HepG2 (cell line): Measurements from ENCODE around the gene ZFPL1. TPM values are rescaled to one million over a fixed set of nuclear protein-coding genes. Genes with fewer than 3 reads are reported as not detected.

Source experiments
- BORCS8-MEF2B ChIP-seq: sonication (generic); formaldehyde crosslinking; IDR thresholded peaks from 2 replicates; pipeline ENCODE4 v1.8.0; 2022; ENCODE audit warnings: mild to moderate bottlenecking, missing genetic modification reagents
- FOXJ3 ChIP-seq: sonication (generic); formaldehyde crosslinking; IDR thresholded peaks from 2 replicates; pipeline ENCODE4 v1.4.0; 2020; ENCODE audit warnings: missing genetic modification reagents, mild to moderate bottlenecking, borderline replicate concordance
- HDAC1 ChIP-seq: sonication (generic); formaldehyde crosslinking; IDR thresholded peaks from 2 replicates; pipeline ENCODE4 v1.5.1; 2020; ENCODE audit warnings: mild to moderate bottlenecking, missing genetic modification reagents
- HHEX ChIP-seq: IDR thresholded peaks from 2 replicates; pipeline ENCODE4 v1.6.1; 2016; ENCODE audit warnings: control low read depth
- HOXA5 ChIP-seq: sonication (generic); formaldehyde crosslinking; IDR thresholded peaks from 2 replicates; pipeline ENCODE4 v1.4.0; 2020; ENCODE audit warnings: missing genetic modification reagents
- KDM1A ChIP-seq: IDR thresholded peaks from 2 replicates; pipeline ENCODE4 v1.6.1; 2016; ENCODE audit warnings: missing compliant biosample characterization
- NCOA5 ChIP-seq: sonication (generic); formaldehyde crosslinking; IDR thresholded peaks from 2 replicates; pipeline ENCODE4 v1.4.0; 2020; ENCODE audit warnings: missing genetic modification reagents
- NR2F6 ChIP-seq, 2 experiments: IDR thresholded peaks; 2 replicates each; pipeline ENCODE4 v1.6.1; 2016; ENCODE audit warnings: antibody characterized with exemption in 1 of 2, mild to moderate bottlenecking in 1 of 2
- SSRP1 ChIP-seq: IDR thresholded peaks from 2 replicates; pipeline ENCODE4 v1.6.1; 2016; ENCODE audit warnings: control low read depth
- TBX3 ChIP-seq: fragments of 450-650 bp; IDR thresholded peaks from 2 replicates; pipeline ENCODE4 v1.6.1; 2017; ENCODE audit warnings: antibody characterized with exemption, mild to moderate bottlenecking, inconsistent platforms, borderline replicate concordance
- ZNF138 ChIP-seq: sonication (generic); formaldehyde crosslinking; IDR thresholded peaks from 2 replicates; pipeline ENCODE4 v1.5.0; 2020; ENCODE audit warnings: mild to moderate bottlenecking, low read depth, missing genetic modification reagents
- ZNF230 ChIP-seq: sonication (generic); formaldehyde crosslinking; IDR thresholded peaks from 2 replicates; pipeline ENCODE4 v1.4.0; 2020; ENCODE audit warnings: mild to moderate bottlenecking, missing genetic modification reagents
- ZNF44 ChIP-seq: sonication (generic); formaldehyde crosslinking; IDR thresholded peaks from 2 replicates; pipeline ENCODE4 v1.5.1; 2020; ENCODE audit warnings: mild to moderate bottlenecking, missing genetic modification reagents
- ZNF510 ChIP-seq: sonication (generic); formaldehyde crosslinking; IDR thresholded peaks from 2 replicates; pipeline ENCODE4 v1.4.0; 2020; ENCODE audit warnings: low read depth, mild to moderate bottlenecking, missing genetic modification reagents
- ZNF891 ChIP-seq: sonication (generic); formaldehyde crosslinking; IDR thresholded peaks from 2 replicates; pipeline ENCODE4 v1.5.0; 2020; ENCODE audit warnings: mild to moderate bottlenecking, missing genetic modification reagents
- polyA plus RNA-seq, 8 experiments: library from polyadenylated mRNA; depleted of rRNA in 3 of 8; stranded (reverse) in 7 of 8; unstranded in 1 of 8; fragments of >200 nt; fragmentation: Illumina TruSeq in 4 of 8; extraction: Trizol in 4 of 8; gene quantifications; 2 replicates each; pipeline versions ENCODE4 v1.2.1 to v1.2.3, GENCODE V29; 2011 to 2016; ENCODE audit warnings: low read depth in 4 of 8, missing spikeins in 1 of 8, mixed read lengths in 1 of 8; ENCODE audit not compliant: insufficient read depth in 1 of 8
- total RNA-seq, 5 experiments: library from RNA; depleted of rRNA; stranded (reverse); fragments of >200 nt; fragmentation: Illumina TruSeq; extraction: Trizol; gene quantifications; 2 replicates each; pipeline ENCODE4 v1.2.3, GENCODE V29; 2016; ENCODE audit warnings: low read depth in 1 of 5
- TF ChIP-seq, protein P1 (sequence below): sonication (generic); formaldehyde crosslinking; IDR thresholded peaks from 2 replicates; pipeline ENCODE4 v1.9.0; 2022; ENCODE audit warnings: missing genetic modification reagents, mild to moderate bottlenecking, borderline replicate concordance
- TF ChIP-seq, protein P2 (sequence below): IDR thresholded peaks from 2 replicates; pipeline ENCODE4 v1.6.1; 2016; ENCODE audit warnings: control low read depth
- TF ChIP-seq, protein P3 (sequence below): sonication (generic); formaldehyde crosslinking; IDR thresholded peaks from 2 replicates; pipeline ENCODE4 v1.4.0; 2020; ENCODE audit warnings: mild to moderate bottlenecking, missing genetic modification reagents
- TF ChIP-seq, protein P4 (sequence below): IDR thresholded peaks from 2 replicates; pipeline ENCODE4 v1.6.1; 2016; ENCODE audit warnings: low read depth, borderline replicate concordance
- TF ChIP-seq, protein P5 (sequence below): sonication (generic); formaldehyde crosslinking; IDR thresholded peaks from 2 replicates; pipeline ENCODE4 v1.5.0; 2020; ENCODE audit warnings: missing genetic modification reagents

The ZFPL1 gene
- total and polyA plus RNA-seq, 2 of the 13 experiments (the other 11 are each of a cell fraction or from before 2014, with no cell fraction given), result 32.2 to 56.0 TPM

DNA sequence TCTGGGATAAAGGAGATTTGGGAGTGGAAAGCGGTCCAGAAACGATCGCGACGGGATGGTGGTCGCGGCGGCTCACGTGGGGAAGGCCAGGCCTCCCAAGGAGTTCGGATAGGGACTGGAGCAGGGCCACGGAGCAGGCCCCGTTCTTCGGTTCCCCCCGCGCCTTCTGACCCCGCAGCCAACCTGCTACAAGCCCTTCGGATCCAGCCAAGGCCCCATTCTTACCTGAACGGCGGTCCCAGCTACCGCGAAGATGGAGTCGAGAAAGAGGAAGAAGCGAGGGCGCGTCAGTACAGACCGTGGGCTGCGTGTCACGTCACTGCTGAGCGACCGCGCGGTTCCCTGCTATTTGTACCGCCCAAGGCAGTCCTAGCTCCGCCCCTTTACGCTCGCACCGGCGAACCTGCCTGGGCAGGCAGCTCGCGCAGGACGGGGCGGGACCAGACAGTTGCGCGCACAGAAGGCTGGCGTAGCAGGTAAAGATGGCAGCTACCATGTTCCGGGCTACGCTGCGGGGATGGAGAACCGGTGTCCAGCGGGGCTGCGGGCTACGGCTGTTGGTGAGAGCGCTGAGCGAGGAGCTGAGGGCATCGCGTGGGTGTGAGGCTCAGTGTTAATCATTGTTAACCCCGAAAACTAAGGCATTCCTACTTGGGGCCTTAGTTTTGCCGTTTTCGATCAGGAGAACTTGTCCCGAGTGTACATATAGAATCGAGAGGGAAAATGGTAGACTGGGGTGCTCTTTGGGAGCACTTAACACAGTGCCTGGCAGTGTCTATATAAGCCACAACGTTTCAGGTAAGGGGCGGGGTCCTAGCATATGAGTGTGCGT is 38.1 kb downstream of the ZFPL1 start, which contains the start of the genes FAU and MRPL49 (continued):
- TF ChIP-seq HDAC1 (CRISPR knock-in tag) (peak; percentile 89), NCOA5 (no peak), ZNF891 (CRISPR knock-in tag) (0 out of 2 replicates have a peak, but pooled peaks have one; percentile 22), ZNF44 (no peak), NR2F6 (IDR thresholded peaks at IDR 0.05) (no peak), NR2F6 (CRISPR knock-in tag; IDR thresholded peaks at IDR 0.05) (no peak), TBX3 (no peak), FOXJ3 (CRISPR knock-in tag) (0 out of 2 replicates have a peak, but pooled peaks have one; percentile 53), HHEX (CRISPR knock-in tag) (no peak), ZNF510 (CRISPR knock-in tag) (no peak), BORCS8-MEF2B (peak; percentile 14; the same call in 1 of the 2 replicates), KDM1A (no peak), HOXA5 (CRISPR knock-in tag) (0 out of 2 replicates have a peak, but pooled peaks have one; percentile 13), ZNF138 (CRISPR knock-in tag) (peak; percentile 69), SSRP1 (peak; percentile 66; the same call in 1 of the 2 replicates), ZNF230 (peak; percentile 74; the same call in 1 of the 2 replicates)
- TF ChIP-seq, protein P1, sequence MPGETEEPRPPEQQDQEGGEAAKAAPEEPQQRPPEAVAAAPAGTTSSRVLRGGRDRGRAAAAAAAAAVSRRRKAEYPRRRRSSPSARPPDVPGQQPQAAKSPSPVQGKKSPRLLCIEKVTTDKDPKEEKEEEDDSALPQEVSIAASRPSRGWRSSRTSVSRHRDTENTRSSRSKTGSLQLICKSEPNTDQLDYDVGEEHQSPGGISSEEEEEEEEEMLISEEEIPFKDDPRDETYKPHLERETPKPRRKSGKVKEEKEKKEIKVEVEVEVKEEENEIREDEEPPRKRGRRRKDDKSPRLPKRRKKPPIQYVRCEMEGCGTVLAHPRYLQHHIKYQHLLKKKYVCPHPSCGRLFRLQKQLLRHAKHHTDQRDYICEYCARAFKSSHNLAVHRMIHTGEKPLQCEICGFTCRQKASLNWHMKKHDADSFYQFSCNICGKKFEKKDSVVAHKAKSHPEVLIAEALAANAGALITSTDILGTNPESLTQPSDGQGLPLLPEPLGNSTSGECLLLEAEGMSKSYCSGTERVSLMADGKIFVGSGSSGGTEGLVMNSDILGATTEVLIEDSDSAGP, result peak; percentile 70; the same call in 1 of the 2 replicates
- TF ChIP-seq, protein P2, sequence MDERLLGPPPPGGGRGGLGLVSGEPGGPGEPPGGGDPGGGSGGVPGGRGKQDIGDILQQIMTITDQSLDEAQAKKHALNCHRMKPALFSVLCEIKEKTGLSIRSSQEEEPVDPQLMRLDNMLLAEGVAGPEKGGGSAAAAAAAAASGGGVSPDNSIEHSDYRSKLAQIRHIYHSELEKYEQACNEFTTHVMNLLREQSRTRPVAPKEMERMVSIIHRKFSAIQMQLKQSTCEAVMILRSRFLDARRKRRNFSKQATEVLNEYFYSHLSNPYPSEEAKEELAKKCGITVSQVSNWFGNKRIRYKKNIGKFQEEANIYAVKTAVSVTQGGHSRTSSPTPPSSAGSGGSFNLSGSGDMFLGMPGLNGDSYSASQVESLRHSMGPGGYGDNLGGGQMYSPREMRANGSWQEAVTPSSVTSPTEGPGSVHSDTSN (CRISPR knock-in tag), result 0 out of 2 replicates have a peak, but pooled peaks have one; percentile 42
- TF ChIP-seq, protein P3, sequence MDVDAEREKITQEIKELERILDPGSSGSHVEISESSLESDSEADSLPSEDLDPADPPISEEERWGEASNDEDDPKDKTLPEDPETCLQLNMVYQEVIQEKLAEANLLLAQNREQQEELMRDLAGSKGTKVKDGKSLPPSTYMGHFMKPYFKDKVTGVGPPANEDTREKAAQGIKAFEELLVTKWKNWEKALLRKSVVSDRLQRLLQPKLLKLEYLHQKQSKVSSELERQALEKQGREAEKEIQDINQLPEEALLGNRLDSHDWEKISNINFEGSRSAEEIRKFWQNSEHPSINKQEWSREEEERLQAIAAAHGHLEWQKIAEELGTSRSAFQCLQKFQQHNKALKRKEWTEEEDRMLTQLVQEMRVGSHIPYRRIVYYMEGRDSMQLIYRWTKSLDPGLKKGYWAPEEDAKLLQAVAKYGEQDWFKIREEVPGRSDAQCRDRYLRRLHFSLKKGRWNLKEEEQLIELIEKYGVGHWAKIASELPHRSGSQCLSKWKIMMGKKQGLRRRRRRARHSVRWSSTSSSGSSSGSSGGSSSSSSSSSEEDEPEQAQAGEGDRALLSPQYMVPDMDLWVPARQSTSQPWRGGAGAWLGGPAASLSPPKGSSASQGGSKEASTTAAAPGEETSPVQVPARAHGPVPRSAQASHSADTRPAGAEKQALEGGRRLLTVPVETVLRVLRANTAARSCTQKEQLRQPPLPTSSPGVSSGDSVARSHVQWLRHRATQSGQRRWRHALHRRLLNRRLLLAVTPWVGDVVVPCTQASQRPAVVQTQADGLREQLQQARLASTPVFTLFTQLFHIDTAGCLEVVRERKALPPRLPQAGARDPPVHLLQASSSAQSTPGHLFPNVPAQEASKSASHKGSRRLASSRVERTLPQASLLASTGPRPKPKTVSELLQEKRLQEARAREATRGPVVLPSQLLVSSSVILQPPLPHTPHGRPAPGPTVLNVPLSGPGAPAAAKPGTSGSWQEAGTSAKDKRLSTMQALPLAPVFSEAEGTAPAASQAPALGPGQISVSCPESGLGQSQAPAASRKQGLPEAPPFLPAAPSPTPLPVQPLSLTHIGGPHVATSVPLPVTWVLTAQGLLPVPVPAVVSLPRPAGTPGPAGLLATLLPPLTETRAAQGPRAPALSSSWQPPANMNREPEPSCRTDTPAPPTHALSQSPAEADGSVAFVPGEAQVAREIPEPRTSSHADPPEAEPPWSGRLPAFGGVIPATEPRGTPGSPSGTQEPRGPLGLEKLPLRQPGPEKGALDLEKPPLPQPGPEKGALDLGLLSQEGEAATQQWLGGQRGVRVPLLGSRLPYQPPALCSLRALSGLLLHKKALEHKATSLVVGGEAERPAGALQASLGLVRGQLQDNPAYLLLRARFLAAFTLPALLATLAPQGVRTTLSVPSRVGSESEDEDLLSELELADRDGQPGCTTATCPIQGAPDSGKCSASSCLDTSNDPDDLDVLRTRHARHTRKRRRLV (CRISPR knock-in tag), result peak; percentile 52; the same call in 1 of the 2 replicates
- TF ChIP-seq, protein P4, sequence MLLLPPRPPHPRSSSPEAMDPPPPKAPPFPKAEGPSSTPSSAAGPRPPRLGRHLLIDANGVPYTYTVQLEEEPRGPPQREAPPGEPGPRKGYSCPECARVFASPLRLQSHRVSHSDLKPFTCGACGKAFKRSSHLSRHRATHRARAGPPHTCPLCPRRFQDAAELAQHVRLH, result peak; percentile 71; the same call in 1 of the 2 replicates
- TF ChIP-seq, protein P5, sequence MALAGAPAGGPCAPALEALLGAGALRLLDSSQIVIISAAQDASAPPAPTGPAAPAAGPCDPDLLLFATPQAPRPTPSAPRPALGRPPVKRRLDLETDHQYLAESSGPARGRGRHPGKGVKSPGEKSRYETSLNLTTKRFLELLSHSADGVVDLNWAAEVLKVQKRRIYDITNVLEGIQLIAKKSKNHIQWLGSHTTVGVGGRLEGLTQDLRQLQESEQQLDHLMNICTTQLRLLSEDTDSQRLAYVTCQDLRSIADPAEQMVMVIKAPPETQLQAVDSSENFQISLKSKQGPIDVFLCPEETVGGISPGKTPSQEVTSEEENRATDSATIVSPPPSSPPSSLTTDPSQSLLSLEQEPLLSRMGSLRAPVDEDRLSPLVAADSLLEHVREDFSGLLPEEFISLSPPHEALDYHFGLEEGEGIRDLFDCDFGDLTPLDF (CRISPR knock-in tag), result peak; percentile 80; the same call in 1 of the 2 replicates
